PC-9 (cell line): Measurements from ENCODE around the gene FLYWCH1.

Source experiments
- EZH2 ChIP-seq: fragments of 200-600 bp; sonication (generic); IDR thresholded peaks from 2 replicates; pipeline ENCODE4 v1.8.0; 2017; ENCODE audit warnings: antibody characterized with exemption, low read depth
- TF ChIP-seq, protein P1 (sequence below): fragments of 200-600 bp; sonication (generic); conservative IDR thresholded peaks from 2 replicates; pipeline ENCODE4 v1.6.1; 2017; ENCODE audit warnings: mixed run types, antibody characterized with exemption, mild to moderate bottlenecking, moderate library complexity

DNA sequence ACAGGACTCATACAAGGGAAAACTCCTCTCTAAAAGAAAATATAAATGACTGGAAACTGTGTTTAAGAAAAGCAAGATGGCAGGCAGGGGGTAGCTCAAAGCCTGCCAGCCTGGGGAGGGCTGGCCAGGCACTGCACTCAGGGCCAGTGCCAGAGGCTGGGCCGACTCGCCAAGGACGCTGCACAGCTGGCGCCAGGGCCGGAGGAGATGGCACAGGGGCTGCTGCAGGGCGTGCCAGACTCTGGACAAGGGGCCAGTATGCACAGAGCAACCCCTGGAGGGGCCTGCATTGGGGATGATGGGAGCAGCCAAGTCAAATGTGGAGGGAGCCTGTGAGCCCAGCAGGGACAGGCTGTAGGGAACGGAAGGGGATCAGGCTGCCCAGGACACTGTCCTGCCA is 64.5 kb downstream of the FLYWCH1 start:
- TF ChIP-seq, protein P1, sequence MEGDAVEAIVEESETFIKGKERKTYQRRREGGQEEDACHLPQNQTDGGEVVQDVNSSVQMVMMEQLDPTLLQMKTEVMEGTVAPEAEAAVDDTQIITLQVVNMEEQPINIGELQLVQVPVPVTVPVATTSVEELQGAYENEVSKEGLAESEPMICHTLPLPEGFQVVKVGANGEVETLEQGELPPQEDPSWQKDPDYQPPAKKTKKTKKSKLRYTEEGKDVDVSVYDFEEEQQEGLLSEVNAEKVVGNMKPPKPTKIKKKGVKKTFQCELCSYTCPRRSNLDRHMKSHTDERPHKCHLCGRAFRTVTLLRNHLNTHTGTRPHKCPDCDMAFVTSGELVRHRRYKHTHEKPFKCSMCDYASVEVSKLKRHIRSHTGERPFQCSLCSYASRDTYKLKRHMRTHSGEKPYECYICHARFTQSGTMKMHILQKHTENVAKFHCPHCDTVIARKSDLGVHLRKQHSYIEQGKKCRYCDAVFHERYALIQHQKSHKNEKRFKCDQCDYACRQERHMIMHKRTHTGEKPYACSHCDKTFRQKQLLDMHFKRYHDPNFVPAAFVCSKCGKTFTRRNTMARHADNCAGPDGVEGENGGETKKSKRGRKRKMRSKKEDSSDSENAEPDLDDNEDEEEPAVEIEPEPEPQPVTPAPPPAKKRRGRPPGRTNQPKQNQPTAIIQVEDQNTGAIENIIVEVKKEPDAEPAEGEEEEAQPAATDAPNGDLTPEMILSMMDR, result no peak
- no peak for TF ChIP-seq EZH2
